GM21367 (cell line): Measurements from ENCODE around the gene ADAM17.
"Not testable (repeated sequence)": the region's sequence is repeated elsewhere in the genome, so short reads cannot be mapped to it uniquely, and the experiment has no call there.

Experiments used
- ATAC-seq: cut with Tn5 transposase; IDR thresholded peaks from one replicate; pipeline ENCODE4 v1.9.1; 2021; ENCODE audit not compliant: unreplicated experiment

Gene ADAM17

GRCh38 chr2:9524291-9524690 is 31.3 kb downstream of the ADAM17 start:
- ATAC-seq = no peak

DNA sequence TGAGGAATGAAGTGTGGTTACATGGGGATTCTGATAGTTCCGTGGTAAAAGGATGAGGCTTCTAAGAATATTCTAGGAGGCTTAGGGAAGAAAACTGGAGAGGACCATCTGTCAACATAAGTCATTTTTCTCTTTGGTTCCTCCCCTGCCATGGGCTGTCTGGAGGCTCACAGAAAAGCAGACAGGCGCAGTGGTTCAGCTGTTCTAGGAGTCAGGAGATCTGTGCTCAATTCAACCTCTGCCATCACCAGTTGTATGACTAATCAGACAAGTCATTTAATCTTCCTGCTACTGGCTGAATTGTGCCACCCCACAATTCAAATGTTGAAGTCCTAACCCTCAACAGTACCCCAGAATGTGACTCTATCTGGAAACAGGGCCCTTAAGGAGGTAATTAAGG is 36.4 kb downstream of the ADAM17 start:
- no peak for ATAC-seq

DNA sequence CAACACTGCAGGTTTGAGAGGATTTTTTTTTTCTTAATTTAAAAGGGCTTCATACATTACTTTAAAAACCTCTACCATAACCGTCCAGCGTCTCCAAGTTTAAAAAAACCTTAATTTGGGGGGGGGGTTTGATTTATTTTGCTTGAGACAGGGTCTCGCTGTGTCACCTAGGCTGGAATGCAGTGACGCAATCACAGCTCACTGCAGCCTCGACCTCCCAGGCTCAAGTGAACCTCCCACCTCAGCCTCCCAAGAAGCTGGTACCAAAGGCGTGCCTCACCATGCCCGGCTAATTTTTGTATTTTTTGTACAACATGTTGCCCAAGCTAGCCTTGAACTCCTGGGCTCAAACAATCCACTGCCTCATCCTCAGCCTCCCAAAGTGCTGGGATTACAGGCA is 36.9 kb downstream of the ADAM17 start:
- ATAC-seq = no peak

DNA sequence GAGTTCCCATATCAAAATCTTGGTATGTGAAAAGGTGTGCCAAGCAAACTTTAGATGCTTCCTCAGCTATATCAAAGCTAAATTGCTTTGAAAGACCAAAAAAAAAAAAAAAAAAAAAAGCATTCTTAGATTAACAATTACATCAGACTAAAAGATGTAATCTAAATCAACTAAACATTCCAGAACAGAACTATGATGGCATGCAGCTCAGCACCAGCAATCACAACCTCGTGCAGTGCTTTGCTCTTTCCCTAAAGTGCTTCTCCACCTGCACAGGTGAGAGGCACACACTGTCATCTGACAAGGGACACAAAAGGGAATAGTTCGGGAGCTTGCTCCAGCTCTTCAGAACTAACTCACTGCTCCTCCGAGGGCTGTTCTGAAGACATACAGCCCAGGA is 37.5 kb downstream of the ADAM17 start:
- ATAC-seq = no peak

DNA sequence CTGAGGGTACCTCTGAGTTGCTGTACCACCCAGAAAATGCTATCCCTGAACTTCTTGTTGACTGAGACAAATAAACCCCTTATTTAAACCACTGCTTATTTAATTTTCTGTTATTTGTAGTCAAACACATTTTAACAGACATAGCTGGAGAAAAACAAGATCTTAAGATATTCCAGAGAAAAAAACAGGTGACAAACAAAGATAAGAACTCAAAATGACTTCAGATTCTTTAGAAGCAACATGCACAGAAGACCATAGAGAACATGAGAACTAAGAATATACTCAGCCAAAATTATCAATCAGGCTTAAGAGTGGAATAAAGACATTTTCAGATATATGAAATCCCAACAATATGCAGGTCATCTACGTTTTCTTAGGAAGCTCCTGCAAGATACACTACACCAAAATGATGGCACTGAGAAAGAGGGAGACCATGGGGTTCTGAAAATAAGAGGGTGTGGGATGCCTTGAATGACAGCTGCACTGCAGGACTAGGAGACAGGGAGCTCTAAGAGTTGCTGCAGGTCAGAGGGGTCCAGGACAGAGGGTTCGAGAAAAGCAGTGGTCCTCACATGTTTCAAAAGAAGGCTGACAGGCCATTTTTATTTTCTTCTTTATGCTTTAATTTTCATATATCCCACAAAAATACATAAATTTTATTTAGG is 38.4 kb downstream of the ADAM17 start:
- ATAC-seq = no peak

- not testable (repeated sequence) for ATAC-seq
These were observed 41.7 kb downstream of the ADAM17 start for GRCh38 chr2:9513946-9514345.

GRCh38 chr2:9508931-9509330 is 46.7 kb downstream of the ADAM17 start:
- no peak for ATAC-seq

DNA sequence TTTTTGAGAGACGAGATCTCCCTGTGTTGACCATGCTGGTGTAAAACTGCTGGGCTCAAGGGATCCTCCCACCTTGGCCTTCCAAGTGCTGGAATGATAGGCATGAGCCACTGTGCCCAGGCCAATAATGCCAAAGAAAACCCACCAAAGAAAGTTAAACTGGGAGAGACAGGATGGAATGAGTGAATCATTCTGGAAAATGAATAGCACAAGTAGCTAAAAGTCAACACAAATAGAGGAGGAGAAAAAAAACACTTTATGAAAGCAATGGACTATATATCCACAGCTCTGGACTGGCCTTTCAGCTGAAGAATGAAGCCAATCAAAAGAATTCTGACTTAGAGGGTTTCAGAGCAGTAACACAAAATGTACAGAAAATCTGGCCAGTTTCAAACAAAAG is 57.4 kb downstream of the ADAM17 start:
- no peak for ATAC-seq

DNA sequence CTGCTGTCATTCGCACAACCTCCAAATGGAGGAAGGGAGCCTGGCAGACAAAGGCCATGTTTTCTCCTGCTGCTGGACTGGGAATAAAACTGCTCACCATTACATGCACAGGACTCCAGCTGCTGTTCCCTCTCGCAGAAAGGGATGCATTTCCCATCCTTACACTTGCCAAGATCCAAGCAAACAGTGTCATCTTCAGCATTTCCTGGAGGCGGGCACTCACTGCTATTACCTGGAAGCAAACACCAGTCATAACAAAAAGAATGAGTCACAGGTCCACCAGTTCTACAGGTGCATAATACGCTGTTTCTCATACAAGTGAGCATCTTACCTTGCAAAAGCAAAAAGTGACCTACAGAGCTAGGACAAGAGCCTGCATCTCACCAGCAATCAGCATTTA is 58.6 kb downstream of the ADAM17 start:
- no peak for ATAC-seq

GRCh38 chr2:9494081-9494480 is 61.5 kb downstream of the ADAM17 start:
- no peak for ATAC-seq

DNA sequence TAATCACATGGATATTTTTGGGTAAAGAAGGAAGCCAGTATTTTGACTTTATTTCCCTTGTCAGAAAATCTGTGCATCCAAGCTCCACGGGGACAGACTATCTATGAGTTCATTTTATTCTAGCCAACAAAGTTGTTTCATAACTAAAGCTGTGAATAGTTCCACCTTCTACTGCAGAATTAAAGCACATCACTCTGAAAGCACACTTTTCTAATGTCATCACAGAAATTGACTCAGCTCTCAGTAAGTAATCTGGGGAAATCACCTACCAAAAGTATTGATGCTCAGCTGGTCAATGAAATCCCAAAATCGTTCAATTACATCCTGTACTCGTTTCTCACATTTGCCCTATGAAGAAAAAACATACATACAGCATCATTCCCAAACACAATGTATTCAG is 62.2 kb downstream of the ADAM17 start:
- no peak for ATAC-seq

- no peak for ATAC-seq
These were observed 62.7 kb downstream of the ADAM17 start for GRCh38 chr2:9492927-9493326.

DNA sequence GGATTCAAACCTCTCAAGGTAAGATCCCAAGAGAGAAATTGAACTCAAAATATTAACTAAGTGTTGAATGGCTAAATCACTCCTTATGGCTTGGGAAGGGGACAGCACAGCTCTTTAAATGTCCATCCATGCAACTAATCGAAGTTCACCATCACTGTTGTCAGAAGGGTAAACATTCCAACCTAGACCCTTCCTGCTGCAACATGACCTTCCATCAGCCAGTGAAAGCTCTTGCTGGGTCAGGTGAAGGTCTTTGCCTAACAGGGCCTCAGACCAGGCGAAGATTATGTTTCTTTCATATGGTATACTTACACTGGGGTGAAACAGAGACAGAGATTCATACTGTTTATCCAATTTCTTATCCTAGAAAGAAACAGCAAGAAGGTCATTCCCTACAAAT is 64.8 kb downstream of the ADAM17 start:
- no peak for ATAC-seq

GRCh38 chr2:9488583-9489547 is 66.8 kb downstream of the ADAM17 start:
- no peak for ATAC-seq

DNA sequence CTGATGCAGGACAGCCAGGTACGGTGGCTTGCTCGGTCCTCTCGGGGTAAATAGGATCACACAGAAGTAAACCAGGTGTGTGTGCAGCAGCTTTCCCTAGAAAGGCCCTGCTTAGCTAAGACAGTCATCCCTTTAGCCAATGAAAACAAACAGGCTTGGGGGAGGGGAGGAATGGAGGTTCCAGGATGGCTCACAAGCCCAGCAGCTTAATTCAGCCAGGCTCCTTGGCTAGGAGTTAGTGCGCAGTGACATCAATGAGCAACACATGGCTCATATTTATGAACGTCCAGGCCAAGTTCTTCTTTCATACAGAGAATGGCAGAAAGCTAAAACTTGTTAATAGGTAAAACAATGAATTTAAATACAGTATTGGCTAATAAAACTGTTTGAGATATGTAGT is 71.1 kb downstream of the ADAM17 start:
- ATAC-seq = no peak

GRCh38 chr2:9483107-9483506 is 72.5 kb downstream of the ADAM17 start:
- no peak for ATAC-seq

DNA sequence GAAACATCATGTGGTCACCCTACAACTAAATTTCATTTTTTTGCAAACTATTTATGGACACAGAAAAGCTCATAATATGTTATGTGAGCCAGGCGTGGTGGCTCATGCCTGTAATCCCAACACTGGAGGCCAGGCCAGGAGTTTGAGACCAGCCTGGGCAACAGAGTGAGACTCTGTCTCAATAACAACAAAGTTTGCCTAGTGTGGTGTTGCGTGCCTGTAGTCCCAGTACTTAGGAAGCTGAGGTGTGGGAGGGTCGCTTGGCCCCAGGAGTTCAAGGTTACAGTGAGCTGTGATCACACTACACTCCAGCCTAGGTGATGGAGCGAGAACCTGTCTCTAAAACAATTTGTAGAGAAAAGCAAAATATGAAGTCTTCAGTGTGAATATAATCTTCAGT is 75.5 kb downstream of the ADAM17 start:
- no peak for ATAC-seq

- no peak for ATAC-seq
These were observed 77.1 kb downstream of the ADAM17 start for GRCh38 chr2:9478526-9478925.

DNA sequence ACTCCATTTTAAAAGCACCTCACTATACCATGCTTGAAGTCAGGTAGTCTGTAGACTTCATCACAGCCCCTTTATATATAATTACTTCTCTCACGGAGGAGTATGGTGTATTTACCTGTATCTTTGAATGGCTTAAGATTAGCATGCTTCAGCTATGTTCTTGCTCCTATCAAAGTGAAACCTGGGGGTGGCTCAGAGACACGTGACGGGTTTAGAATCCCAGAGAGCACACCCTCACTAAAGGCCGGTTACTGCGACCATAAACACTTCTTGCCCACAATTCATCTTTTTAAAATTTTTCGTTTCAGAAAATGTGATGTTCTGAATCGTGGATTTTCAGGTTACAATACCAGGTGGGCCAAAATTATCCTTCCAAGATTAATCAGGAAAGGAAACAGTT is 77.7 kb downstream of the ADAM17 start:
- ATAC-seq = no peak

DNA sequence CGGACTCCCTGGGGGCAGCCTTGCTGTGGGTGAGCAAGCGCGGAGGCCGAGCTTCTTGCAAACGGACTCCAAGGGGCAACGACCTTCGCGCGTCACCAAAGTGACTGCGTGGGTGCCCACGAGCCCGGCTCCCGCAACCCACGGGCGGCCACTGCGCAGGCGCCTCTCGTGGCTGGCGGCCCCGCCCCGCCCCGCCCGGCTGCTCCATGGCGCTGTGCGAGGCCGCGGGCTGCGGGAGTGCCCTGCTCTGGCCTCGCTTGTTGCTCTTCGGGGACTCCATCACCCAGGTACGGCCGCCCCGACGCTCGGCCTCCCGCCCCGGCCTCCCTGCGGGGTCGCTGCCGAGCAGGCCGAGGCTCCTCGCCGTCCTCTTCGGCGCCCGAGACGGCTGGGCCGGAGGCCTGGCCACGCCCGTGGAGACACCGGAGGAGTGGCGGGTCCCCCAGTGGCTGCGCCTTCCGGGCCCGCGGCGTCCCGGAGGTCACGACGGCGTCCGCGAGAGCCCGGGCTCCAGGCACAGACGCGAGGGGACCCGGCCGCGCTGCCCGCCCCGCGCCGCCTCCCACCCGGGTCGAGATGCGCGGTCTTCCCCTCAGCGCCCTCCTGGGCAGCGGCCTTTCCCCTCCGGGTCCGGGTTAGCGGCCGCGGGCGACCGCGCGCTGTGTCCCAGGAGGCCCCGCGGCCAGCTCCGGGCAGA is 81.1 kb downstream of the ADAM17 start, which contains the start of gene IAH1:
Gene IAH1, plus strand, starts transcription at position 191 of the 697 bp plus-strand sequence. Its CDS starts 16 bp downstream, at position 207.
- peak; percentile 72 for ATAC-seq

- ATAC-seq = peak; percentile 21
These were observed 81.7 kb downstream of the ADAM17 start for GRCh38 chr2:9473985-9474360.
